RKO (cell line): Measurements from ENCODE around the gene VDAC2.
"Not testable (repeated sequence)": the region's sequence is repeated elsewhere in the genome, so short reads cannot be mapped to it uniquely, and the experiment has no call there.

Experiments
- DNase-seq: peaks from one replicate; pipeline ENCODE4 v3.0.0-alpha.2; 2016; ENCODE audit warnings: low spot score

VDAC2 gene, protein sequence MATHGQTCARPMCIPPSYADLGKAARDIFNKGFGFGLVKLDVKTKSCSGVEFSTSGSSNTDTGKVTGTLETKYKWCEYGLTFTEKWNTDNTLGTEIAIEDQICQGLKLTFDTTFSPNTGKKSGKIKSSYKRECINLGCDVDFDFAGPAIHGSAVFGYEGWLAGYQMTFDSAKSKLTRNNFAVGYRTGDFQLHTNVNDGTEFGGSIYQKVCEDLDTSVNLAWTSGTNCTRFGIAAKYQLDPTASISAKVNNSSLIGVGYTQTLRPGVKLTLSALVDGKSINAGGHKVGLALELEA

DNA sequence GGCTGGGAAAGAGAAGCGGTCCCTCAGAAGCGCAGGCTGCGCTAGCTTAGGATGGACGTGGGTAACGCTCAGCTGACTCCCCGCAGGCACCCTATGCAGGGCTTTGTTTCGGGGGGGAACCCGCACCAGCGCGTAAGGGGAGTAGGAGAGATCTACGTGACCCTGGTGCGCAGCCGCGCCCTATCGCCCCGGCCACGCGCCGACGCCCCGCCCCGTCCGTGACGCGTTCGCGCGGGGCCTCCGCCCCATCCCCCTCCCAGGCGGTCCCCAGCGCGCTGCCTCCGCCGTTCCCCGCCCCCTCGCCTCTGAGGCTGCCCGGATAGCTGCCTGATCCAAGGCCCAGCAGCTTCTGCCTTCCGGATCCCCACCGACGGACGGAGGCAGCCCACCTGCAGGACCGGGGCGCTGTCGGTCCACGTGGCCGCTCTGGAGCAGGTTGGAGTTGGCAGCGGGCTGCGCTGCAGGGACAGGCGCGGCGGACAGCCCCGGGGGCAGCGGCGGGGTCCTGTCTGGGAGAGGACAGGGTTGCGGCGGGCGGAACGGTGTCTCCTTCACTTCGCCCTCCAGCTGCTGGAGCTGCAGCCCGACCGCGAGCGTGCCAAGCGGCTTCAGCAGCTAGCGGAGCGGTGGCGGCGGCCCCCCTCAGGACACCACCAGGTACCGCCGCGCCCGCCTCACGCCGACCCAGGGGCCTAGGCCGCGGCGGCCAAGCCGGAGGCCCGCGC, at the start of gene VDAC2:
Gene VDAC2, plus strand, starts transcription at position 515 of the 725 bp plus-strand sequence. CDS start 363 bp downstream, outside the sequence.
- peak; percentile 87 for DNase-seq

DNA sequence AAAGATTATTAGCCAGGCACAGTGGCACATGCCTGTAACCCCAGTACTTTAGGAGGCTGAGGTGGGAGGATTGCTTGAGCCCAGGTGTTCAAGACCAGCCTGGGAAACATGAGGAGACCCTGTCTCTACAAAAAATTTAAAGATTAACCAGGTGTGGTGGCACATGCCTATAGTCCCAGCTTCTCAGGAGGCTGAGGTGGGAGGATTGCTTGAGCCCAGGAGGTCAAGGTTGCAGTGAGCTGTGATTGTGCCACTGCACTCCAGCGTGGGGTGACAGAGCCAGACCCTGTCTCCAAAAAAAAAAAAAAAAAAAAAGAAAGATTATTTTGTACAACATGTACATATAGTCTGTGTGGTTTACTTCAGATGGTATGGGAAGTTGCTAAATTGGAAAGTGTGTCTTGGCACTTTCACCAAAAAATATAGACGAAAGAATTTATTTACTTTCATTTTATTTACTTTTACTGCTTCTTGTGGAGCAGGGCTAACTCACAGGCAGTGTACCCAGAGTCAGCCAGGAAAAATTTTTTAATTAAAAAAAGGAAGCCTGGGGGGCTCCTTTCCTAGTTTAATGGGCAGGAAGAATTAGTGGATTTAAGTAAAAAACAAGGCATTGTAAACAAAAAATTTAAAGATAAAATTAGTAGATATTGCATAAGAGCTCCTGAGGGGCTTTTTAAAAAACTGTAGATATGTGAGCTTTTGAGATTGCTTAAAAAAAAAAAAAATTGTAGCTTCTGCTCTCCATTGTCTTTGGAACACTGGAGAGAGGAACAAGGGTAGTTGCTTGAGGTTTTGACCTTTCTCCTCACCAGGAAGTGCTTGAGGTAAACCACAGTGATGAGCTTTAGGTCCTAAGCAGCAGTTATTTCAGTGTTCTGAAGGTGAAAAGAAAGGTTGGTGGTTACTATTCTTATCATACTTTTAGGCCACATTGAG, 44.6 kb upstream of the VDAC2 start:
- DNase-seq: no peak

DNA sequence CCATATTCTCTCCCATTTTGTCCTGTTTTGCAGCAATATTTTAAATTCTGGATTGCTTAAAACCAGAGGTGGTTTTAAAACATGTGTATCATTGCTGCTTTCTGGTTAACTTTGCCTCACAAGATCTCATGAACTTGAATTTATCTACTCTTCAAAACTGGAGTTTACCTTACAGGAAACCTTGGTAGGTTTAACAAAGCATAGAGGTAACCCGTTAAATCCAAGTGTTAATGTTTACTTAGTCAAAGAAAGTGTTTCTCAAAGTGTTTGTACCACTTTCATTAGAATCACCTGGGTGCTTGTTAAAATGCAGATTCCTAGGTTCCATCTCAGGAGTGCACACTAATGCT, 44.0 kb upstream of the VDAC2 start:
- no peak for DNase-seq

DNA sequence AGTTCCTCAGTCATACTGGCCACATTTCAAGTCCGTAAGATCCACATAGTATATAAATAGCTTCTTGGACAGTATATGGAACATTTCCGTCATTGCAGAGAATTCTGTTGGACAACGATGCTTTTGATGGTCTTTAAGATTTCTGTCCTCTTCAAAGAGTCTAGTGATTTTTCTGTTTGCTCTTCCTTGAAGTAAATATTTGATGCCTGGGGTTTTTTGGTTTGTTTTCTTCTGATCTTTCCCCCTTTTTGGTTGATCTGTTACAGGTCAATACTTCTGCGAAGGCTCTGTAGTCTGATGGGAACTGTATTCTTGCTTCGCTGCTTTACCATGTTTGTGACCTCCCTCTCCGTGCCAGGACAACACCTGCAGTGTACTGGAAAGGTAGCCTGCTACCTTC, 42.3 kb upstream of the VDAC2 start:
- no peak for DNase-seq

DNA sequence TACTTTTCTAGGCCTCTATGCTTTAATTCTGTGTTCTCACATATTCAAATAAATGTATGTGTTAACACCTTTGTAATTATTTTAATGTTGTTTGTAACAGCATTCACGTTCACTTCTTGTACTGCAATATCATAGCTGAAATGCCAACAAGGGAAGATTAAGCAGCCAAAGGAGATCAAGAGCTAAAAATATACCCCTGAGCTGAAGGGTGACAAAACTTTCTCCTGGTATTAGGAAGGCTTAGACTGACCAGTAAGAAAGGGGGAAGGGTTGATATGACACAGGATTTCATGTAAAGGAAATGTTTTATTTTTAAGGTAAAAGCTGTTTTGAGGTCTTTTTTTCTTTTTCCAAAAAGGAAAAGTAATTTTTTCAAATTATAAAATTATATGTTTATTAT, 40.4 kb upstream of the VDAC2 start:
- no peak for DNase-seq

DNA sequence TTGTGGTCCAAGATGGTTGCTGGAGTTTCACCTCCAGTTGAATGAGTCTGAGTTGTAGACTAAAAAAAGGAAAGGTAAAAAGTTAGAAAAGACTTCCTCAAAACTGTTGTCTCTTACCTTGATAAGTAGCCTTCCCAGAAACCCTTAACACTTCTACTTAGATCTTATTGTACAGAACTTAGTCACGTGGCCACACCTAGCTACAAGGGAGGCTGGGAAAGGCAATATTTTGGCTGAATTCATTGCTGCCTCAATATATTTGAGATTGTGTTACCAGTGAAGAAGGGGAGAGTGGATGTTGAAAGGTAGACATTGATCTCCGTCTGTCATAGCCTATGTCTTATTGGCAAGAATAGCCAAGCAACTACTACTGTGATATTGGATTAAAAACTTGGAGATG, 35.5 kb upstream of the VDAC2 start:
- no peak for DNase-seq

DNA sequence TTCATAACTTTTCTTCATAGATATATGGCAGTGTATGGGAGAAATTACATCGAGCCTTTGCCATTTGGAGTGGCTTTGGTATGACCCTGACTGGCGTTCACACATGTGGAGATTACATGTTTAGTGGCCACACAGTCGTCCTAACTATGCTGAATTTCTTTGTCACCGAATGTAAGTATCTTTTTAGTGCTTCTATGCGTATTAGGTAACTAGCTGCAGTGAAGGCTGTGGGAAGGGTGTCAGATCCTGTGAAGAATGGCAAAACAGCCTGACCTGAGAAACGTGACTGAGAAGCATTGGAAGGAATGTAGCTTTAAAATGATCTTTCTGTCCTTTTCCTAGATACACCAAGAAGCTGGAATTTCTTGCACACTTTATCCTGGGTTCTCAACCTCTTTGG, 34.5 kb upstream of the VDAC2 start:
- no peak for DNase-seq

DNA sequence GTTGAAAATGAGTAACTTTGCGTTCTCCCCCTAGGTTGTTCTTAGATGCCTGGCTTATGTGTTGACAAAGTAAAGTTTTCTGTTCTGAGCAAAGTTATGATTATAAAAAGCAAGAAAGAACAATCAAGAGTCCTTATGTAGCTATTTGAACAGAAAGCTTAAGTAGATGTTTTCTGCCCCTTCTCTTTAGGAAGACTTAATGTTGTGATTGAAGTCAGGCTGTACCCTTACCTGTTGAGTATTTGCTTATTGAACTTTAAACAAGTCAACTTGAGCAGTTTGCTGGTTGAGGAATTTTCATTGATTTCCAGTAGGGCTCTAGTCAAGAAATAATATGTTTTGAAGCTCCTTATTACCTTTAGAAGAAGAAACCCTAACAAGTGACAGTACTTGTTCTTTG, 33.9 kb upstream of the VDAC2 start:
- no peak for DNase-seq

DNA sequence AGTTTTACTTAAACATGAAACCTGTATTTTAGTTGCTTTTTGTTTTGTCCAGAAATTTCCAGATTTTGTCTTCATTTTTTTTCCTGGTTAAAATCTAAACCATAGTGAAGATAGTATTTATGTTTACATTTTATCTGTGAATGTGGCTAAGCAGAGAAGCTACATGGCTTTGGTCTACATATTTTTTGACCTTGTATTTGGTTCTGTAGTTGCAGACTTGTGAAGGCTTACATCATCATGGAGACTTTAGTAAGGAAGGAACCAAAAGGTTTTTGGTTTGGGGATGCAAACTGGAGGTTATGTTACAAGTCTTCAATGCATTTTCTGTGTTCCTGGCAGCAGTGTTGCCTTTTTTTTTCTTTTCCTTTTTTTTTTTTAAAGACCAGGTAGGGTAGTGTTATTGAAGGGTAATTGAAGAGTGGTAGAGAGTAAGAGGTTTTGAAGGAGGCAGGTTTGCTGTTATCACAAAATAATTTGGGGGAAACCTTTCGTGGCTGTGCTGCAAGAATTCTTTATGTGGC, 30.9 kb upstream of the VDAC2 start:
- no peak for DNase-seq

DNA sequence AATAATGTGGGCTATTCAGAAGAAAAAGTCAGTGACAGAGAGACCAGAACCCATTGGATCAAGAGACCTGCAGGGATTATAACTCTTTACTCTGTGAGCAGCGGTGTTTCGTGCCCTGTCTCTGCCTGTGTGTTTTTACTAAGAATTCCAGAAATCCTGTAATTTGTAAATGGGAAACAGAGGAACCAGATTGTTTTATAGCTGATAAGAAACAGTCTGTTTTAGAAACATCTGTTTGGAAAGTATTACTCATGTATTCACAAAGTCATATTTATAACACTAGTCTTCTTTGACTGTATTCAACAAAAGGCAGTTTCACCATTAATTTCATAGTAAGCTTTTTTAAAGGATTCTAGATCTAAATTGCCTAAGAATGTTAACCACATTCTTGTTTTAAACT, 30.0 kb upstream of the VDAC2 start:
- DNase-seq: no peak

DNA sequence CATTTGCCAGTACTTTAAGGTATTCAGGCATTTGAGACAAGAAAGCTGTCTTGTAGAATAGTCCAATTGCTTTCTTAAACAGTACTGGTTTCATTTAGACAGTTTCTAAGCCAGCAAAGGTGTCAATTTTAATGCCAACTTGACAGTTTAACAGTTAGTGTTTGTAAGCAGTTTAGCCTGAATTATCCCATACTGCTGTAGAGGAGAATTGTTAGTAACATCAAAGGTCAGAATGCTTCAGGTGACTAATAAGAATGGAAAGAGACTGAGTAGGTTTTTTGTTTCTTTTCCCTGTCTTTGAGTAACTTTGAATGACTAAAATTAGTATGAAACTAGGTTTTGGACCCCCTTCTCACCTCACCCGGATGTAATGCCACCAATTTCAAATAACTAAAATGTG, 29.5 kb upstream of the VDAC2 start:
- DNase-seq: no peak

DNA sequence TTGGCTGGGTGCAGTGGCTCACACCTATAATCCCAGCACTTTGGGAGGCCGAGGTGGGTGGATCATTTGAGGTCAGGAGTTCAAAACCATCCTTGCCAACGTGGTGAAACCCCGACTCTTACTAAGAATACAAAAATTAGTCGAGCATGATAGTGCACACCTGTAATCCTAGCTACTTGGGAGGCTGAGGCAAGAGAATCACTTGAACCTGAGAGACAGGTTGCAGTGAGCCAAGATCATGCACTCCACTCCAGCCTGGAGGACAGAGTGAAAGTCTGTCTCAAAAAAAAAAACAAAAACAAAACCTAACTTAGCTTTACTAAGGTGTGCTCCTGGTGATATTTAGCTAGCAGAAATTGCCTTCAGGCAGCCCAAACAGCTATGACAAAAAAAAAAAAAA, 24.3 kb upstream of the VDAC2 start:
- DNase-seq: no peak

DNA sequence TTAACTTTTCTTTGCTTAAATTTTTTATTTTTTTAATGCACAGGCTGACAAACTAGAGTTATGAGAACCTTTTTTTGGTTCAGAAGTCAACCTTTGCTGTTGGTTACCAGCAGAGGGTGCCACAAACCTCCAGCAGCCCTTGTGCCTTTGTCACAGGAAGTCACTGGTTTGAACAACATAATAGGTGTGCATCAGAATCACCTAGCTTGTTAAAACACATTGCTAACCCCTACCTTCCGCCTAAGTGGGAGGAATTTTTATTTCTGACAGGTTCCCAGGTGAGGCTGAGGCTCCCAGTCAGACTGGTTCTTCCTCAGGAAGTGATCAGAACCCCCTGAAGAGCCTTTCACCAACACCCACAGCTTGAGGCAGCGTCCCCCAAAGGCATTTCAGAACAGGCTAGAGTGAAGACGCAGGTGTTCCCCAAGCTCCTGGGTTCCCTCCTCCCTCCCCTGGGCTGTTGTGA, 22.6 kb upstream of the VDAC2 start:
- DNase-seq: peak; percentile 66

DNA sequence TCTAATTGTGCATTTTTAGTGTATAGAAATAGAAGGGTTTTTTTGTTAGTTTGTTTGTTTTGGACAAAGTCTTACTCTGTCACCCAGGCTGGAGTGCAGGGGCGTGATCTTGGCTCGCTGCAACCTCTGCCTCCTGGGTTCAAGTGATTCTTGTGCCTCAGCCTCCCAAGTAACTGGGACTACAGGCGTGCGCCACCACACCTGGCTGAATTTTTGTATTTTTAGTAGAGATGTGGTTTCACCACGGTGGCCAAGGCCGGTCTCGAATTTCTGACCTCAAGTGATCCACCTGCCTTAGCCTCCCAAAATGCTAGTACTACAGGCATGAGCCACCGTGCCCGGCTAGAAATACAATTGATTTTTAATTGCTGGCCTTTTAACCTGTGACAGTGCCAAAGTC, 22.1 kb upstream of the VDAC2 start:
- DNase-seq: not testable (repeated sequence)

DNA sequence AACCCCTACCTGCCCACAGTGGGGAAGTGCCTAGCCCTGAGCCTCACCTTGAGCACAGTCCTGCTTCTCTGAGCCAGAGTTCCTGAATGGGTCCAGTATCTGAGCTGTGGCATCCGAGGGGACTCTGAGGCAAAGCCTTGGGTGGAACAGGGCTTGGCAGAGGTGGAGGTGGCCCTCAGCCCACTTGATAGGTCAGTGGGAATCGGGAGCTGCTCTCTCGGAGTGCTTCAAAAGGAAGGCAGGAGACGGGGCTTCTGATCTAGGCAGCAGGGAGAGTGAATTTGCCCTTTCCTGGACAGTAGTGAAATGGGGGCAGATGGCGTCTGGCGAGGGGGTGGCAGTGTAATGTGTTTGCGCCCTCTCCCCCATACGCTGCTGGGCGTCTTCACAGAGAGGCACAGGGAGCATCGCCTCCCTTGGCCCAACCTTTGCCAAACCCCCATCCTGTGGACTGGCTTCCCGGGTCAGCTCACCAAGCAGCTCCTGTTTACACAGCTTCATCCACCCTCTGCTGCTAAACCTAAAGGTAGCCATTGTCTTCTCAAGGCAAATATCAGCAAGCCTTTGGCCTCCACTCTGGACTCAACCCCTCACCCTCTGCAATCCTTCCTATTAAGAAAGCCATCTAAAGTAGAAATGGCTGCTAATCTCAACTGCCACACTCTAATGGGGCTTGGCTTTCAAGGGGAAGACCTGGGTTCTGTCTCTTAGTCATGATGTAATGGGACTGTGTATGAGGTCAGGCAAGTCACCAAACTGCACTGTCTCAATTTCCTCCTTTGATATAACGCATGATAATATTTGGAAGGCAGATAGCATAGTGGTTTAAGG, 21.1 kb upstream of the VDAC2 start:
- no peak for DNase-seq

DNA sequence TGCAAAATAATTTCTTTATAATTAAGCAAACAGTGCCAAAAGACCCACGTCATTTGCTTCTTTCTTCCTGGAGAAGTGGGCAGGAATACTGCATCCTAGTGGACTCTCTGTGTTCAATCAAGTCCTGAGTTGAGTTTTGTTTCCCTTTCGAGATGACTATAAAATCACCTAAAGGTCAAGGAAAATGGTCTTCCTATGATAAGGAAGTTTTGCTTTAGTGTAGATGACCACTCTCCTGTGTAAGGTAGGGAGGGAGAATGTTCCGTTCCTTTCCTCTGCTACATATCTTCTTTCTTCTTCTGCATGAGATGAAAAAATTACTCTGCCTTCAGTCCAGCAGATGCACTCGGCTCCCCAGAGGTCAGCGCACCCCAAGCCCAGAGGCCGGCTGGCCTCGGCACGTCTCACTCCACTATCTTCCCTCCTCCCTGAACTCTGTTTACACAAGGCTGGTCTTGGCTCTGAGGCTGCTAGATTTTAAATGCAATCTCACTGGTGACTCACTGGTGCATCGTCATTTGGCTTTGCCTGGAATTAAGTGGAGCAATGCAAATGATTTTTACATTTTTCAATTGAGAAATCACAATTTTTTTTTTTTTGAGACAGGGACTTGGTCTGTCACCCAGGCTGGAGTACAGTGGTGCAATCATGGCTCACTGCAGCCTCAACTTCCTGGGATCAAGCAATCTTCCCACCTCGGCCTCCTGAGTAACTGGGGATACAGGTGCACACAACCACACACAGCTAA, 18.6 kb upstream of the VDAC2 start:
- DNase-seq: peak; percentile 49

DNA sequence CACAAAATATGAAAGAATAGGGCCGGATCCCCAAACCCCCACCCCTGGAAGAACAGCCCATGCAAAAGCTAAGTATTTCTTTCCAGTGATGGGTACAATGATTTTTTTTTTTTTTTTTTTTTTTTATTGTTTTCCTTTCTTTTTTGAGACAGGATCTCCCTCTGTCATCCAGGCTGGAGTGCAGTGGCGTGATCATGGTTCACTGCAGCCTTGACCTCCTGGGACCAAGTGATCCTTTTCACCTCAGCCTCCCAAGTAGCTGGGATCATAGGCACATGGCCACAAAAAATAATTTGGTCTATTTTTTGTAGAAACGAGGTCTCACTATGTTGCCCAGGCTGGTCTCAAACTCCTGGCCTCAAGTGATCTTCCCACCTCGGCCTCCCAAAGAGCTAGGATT, 16.0 kb upstream of the VDAC2 start:
- not testable (repeated sequence) for DNase-seq

DNA sequence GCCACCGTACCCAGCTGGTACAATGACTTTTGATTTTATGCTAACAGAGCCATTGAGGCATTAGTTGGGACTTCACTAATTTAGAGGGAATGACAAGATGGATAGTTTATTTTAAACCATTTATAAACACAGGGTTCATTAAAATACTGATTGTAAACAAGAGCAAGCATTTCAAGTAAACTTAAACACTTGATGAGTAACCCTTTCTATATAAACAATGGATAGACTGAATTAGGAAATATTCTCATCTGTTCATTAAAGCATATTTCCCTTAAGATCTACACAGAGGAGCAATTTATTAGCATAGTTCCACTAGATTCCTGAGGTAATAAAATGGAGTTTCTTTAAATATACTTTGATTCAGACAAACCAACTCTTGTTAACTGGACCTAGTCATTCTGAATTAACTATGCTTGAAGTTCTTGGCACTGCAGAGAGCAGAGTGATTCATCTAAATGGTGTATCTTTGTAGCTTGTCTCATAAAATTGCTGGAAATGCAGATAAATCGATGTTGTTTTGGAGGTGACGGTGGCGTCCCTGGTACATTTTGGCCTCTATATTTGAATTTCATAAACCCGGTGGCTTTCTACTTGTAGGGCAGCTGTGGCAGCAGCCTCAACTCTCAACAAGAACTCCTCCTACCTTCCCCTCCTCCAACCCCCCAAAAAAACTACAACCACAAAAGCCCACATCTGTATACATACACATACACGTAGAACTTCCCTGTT, 15.4 kb upstream of the VDAC2 start:
- DNase-seq: no peak

DNA sequence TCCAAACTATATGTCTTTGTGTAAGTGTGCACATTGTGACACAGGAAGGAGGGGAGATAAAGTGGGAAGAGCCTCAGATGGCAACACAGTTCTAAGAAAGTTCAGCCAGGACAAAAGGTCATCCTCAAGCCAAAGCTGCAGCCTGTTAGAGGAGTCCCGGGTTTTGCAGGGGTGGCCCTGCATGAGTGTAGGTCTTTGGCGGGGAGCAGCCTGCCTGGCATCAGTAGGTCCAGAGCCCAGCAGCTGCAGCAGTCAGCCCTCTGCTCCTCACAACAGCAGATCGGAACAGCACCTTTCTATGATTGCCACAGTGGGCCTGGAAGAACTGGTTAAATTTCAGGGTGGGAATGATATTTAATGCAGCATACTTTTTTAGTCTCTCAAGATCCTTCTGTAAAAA, 13.5 kb upstream of the VDAC2 start:
- no peak for DNase-seq

DNA sequence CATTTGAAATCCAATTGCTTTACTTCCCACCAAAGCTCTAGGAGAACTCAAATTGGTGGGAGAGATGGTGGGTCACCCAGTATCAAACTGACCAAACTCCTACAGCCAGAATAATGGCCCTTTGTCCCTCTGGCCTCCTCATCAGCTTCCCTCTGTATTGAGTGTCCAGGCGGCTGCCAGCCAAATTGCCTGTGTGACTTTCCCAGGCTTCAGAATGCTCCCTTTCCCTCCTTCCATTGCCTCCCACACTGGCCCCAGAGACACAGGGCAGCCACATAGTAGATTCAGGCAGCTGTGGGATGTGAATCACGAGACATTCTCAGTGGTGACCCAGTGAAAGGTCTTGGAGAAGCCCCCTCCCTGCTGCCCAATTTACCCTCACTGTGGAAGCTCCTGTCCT, 12.7 kb upstream of the VDAC2 start:
- DNase-seq: no peak
